Measurements from ENCODE around the gene CD151. TPM values are rescaled to one million over a fixed set of nuclear protein-coding genes. Genes with fewer than 3 reads are reported as not detected.

The CD151 gene
- total and polyA plus RNA-seq, 10 donors = 38.0 to 142 (median 81.4) TPM

DNA sequence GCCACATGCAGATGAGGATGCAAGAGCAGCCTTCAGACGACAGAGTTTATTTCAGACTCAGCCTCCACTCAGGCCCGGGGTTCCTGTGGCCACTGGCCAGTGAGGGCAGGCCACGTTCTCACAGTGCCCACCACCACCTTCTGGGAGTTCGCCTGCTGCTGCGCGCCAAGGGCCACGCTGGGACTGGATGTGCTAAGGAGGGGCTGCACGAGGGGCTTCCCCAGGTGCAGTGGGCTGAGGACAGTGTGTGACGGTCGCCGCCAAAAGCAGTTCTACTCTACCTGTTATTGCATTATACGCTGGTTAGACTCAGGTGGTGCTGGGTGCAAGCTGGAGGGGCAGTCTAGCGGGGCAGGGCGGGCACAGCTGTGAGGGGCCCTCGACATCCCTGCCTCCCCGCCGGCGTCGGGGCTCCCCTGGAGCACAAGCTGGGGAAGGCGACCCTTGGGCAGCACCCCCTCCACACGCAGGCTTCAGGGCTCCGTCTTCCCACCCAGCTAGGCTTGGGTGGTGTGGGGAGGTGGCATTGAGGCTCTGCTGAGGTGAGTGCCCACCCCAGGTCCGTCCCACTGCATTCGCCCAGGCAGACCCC, 45.6 kb upstream of the CD151 start:
- no peak overlapping the region for H3K4me3 ChIP-seq
- DNase-seq = no peak
- H3K36me3 ChIP-seq = peaks cover 0 to 16% (median 12%) of the 10 kb centered on the region in 6 donors
- TF ChIP-seq, protein P1, sequence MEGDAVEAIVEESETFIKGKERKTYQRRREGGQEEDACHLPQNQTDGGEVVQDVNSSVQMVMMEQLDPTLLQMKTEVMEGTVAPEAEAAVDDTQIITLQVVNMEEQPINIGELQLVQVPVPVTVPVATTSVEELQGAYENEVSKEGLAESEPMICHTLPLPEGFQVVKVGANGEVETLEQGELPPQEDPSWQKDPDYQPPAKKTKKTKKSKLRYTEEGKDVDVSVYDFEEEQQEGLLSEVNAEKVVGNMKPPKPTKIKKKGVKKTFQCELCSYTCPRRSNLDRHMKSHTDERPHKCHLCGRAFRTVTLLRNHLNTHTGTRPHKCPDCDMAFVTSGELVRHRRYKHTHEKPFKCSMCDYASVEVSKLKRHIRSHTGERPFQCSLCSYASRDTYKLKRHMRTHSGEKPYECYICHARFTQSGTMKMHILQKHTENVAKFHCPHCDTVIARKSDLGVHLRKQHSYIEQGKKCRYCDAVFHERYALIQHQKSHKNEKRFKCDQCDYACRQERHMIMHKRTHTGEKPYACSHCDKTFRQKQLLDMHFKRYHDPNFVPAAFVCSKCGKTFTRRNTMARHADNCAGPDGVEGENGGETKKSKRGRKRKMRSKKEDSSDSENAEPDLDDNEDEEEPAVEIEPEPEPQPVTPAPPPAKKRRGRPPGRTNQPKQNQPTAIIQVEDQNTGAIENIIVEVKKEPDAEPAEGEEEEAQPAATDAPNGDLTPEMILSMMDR (IDR thresholded peaks at IDR 0.05 in 8 of 11, conservative IDR thresholded peaks at IDR 0.05 in 3 of 11) = no peak
- TF ChIP-seq POLR2A (IDR thresholded peaks at IDR 0.05) (no peak), POLR2AphosphoS5 (IDR thresholded peaks at IDR 0.05) (peak in 1 of 3 donors; percentile 7)
- H3K9me3 ChIP-seq = no peaks in the 10 kb centered on the region
- peaks cover 0 to 36% (median 26%) of the 10 kb centered on the region in 7 donors for H3K27me3 ChIP-seq (replicated peaks in 1 of 7)
- no peak overlapping the region for H3K27ac ChIP-seq
- intact Hi-C loops (cut with DNase I; ENCODE audit: low total_unique reads) = no loop called here
- peaks cover 0 to 31% (median 18%) of the 10 kb centered on the region in 6 donors for H3K4me1 ChIP-seq
- WGBS, 5 donors = 84 to 93% (median 91%) methylated on average over 22 to 24 of the region's 24 CpGs

- TF ChIP-seq POLR2AphosphoS5 (IDR thresholded peaks at IDR 0.05) = no peak
- TF ChIP-seq POLR2A (IDR thresholded peaks at IDR 0.05) = no peak
- TF ChIP-seq, protein P1 (IDR thresholded peaks at IDR 0.05 in 8 of 11, conservative IDR thresholded peaks at IDR 0.05 in 3 of 11) = peak in 1 of 11 experiments; percentile 21
- Histone ChIP-seq H3K27ac (no peak overlapping the region), H3K36me3 (peaks cover 0 to 25% (median 21%) of the 10 kb centered on the region in 6 donors), H3K9me3 (no peaks in the 10 kb centered on the region), H3K27me3 (replicated peaks in 1 of 7) (peaks cover 0 to 36% (median 26%) of the 10 kb centered on the region in 7 donors), H3K4me3 (no peak overlapping the region), H3K4me1 (peaks cover 0 to 31% (median 18%) of the 10 kb centered on the region in 6 donors)
- intact Hi-C loops (cut with DNase I; ENCODE audit: low total_unique reads) = no loop called here
- DNase-seq = no peak
- 36 to 51% (median 47%) methylated on average over 19 to 28 of the region's 28 CpGs for WGBS, 5 donors
Measured at GRCh38 chr11:788009-788640, 44.6 kb upstream of the CD151 start.

DNA sequence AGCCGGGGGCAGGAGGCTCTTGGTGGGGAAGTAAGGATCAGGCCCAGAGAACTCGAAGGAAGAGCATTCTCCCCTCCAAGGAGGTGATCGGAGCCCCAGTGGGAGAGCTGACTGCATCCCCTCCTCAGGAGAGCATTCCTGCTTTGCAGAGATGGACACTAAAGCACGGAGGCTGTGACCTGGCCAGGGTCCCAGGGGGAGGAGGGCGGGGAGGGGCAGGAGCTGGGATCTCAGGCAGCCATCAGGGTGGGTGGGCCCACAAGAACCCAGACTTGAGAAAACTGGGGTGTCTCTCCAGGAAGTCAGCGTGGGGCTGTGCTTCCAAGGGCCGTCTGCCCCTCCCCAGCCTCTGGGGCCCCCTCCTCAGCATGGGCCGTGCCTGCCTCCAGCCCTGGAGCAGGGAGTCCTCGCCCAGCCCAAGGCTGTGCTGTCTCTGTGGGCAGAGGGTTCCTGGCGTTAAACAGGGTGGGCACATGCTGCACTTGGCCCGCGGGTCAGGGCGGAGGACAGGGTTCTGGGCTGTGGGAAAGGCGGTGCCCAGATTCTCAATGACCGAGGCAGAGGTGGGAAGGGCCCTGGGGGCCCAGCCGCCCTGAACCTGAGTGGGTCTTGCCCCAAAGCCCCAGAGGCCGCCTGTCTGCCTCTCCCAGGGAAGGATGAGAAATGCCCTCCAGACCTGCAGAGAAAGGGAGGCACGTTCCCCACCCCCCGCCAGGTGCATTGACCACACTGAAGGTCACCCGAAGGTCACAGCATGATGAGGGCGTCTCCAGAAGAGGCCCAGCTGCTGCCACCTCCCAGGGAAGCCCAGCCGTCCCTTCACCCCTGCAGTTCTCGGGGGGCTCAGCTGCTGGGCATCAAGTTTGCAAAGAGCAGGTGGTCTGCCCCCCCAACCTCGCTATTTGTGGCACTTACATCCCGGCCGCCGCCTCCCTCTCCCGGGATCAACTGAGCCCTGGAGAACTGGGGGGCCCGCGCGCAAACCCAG, 43.5 kb upstream of the CD151 start:
- peaks cover 0 to 35% (median 25%) of the 10 kb centered on the region in 6 donors for H3K36me3 ChIP-seq
- peak in 1 of 3 donors; percentile 32 for TF ChIP-seq POLR2AphosphoS5 (IDR thresholded peaks at IDR 0.05)
- TF ChIP-seq, protein P1 (IDR thresholded peaks at IDR 0.05 in 8 of 11, conservative IDR thresholded peaks at IDR 0.05 in 3 of 11) = no peak
- no peak for TF ChIP-seq POLR2A (IDR thresholded peaks at IDR 0.05)

More for the DNA sequence above, 43.5 kb upstream of the CD151 start:
- peaks cover 0 to 31% (median 16%) of the 10 kb centered on the region in 6 donors for H3K4me1 ChIP-seq
- WGBS, 5 donors = 30 to 55% (median 44%) methylated on average over 17 to 31 of the region's 31 CpGs
- H3K27me3 ChIP-seq (replicated peaks in 1 of 7) = peaks cover 0 to 36% (median 26%) of the 10 kb centered on the region in 7 donors
- DNase-seq = no peak
- H3K4me3 ChIP-seq = peak overlapping the region in 1 of 8 donors; percentile 51
- no peaks in the 10 kb centered on the region for H3K9me3 ChIP-seq
- intact Hi-C loops (cut with DNase I; ENCODE audit: low total_unique reads) = no loop called here
- H3K27ac ChIP-seq = no peak overlapping the region

Data from spleen (tissue), 11 donors.